GM18502 (cell line): ENCODE measurements around the gene CFAP45.

Experiments
- ATAC-seq: cut with Tn5 transposase; IDR thresholded peaks from one replicate; pipeline ENCODE4 v1.9.1; 2021; ENCODE audit warnings: mild to moderate bottlenecking; ENCODE audit not compliant: unreplicated experiment, poor library complexity

The CFAP45 gene

GRCh38 chr1:159937054-159937750 is 37.2 kb upstream of the CFAP45 start:
- no peak for ATAC-seq

- ATAC-seq = no peak
Observed at GRCh38 chr1:159936273-159936904, 36.4 kb upstream of the CFAP45 start.

- no peak for ATAC-seq
Observed at GRCh38 chr1:159935719-159936272, 35.8 kb upstream of the CFAP45 start.

GRCh38 chr1:159935305-159935704 is 35.3 kb upstream of the CFAP45 start:
- no peak for ATAC-seq

- no peak for ATAC-seq
Observed at GRCh38 chr1:159934136-159935039, 34.4 kb upstream of the CFAP45 start.

GRCh38 chr1:159933347-159933746 is 33.4 kb upstream of the CFAP45 start:
- no peak for ATAC-seq

- no peak for ATAC-seq
Observed at GRCh38 chr1:159932296-159933285, 32.6 kb upstream of the CFAP45 start.

- no peak for ATAC-seq
Observed at GRCh38 chr1:159931795-159932173, 31.8 kb upstream of the CFAP45 start.

- ATAC-seq = no peak
Observed at GRCh38 chr1:159931101-159931794, 31.3 kb upstream of the CFAP45 start.

GRCh38 chr1:159930634-159931033 is 30.7 kb upstream of the CFAP45 start:
- no peak for ATAC-seq

GRCh38 chr1:159930216-159930615 is 30.3 kb upstream of the CFAP45 start:
- no peak for ATAC-seq

- ATAC-seq = no peak
Observed at GRCh38 chr1:159929155-159930051, 29.4 kb upstream of the CFAP45 start.

- no peak for ATAC-seq
Observed at GRCh38 chr1:159928491-159929050, 28.6 kb upstream of the CFAP45 start.

GRCh38 chr1:159927849-159928431 is 28.0 kb upstream of the CFAP45 start:
- no peak for ATAC-seq

- ATAC-seq = no peak
Observed at GRCh38 chr1:159927211-159927848, 27.4 kb upstream of the CFAP45 start.

- no peak for ATAC-seq
Observed at GRCh38 chr1:159925719-159926078, 25.7 kb upstream of the CFAP45 start.
